T-helper 1 cell treated with Interleukin-12 subunit alpha and Interleukin-12 subunit beta and Interleukin-4 antibody, amounts not matched to agents 30 ng/mL and 1 ng/mL, for 36 hours (primary cell): ENCODE measurements around the gene POLR2H. TPM values are rescaled to one million over a fixed set of nuclear protein-coding genes. Genes with fewer than 3 reads are reported as not detected.

Experiments
- intact Hi-C: fragments of 100-400 bp; cut with micrococcal nuclease; formaldehyde crosslinking; loops from one replicate; pipeline ENCODE4 v1.15.1; 2024
- total RNA-seq: library from RNA; stranded (reverse); gene quantifications from 2 replicates; pipeline ENCODE4 v1.2.3, GENCODE V29; 2022

POLR2H gene
- total RNA-seq, 1 donor from 2014 or later = 89.9 TPM

GRCh38 chr3:184384856-184385422 lies 23.4 kb downstream of the POLR2H start:
- intact Hi-C loops = no loop called here

- intact Hi-C loops = no loop called here
Measured at GRCh38 chr3:184386047-184386806, 24.7 kb downstream of the POLR2H start.

- intact Hi-C loops = no loop called here
Measured at GRCh38 chr3:184387174-184387714, 25.7 kb downstream of the POLR2H start.

- intact Hi-C loops = no loop called here
Measured at GRCh38 chr3:184388164-184388935, 26.8 kb downstream of the POLR2H start.

GRCh38 chr3:184388936-184389230 lies 27.4 kb downstream of the POLR2H start:
- intact Hi-C loops = no loop called here

- intact Hi-C loops = no loop called here
Measured at GRCh38 chr3:184389384-184389783, 27.9 kb downstream of the POLR2H start.

- intact Hi-C loops = no loop called here
Measured at GRCh38 chr3:184389935-184390528, 28.5 kb downstream of the POLR2H start.

- intact Hi-C loops = no loop called here
Measured at GRCh38 chr3:184391266-184391665, 29.8 kb downstream of the POLR2H start.

- intact Hi-C loops = no loop called here
Measured at GRCh38 chr3:184395320-184395660, 33.8 kb downstream of the POLR2H start.

- intact Hi-C loops = no loop called here
Measured at GRCh38 chr3:184399410-184399809, 37.9 kb downstream of the POLR2H start.

GRCh38 chr3:184405075-184406030 lies 43.8 kb downstream of the POLR2H start:
- intact Hi-C loops = no loop called here

- intact Hi-C loops = no loop called here
Measured at GRCh38 chr3:184409331-184409926, 47.9 kb downstream of the POLR2H start.

GRCh38 chr3:184409946-184410500 lies 48.5 kb downstream of the POLR2H start:
- intact Hi-C loops = no loop called here

GRCh38 chr3:184414418-184415202 lies 53.1 kb downstream of the POLR2H start:
- intact Hi-C loops = loop anchor here (5.0 kb wide), 1 partner anchor 53 kb away; no protein-coding TSS in a partner anchor

- intact Hi-C loops = loop anchor here (5.0 kb wide), 1 partner anchor 52 kb away; no protein-coding TSS in a partner anchor
Measured at GRCh38 chr3:184415203-184415490, 53.6 kb downstream of the POLR2H start.

GRCh38 chr3:184417619-184418327 lies 56.3 kb downstream of the POLR2H start:
- intact Hi-C loops = loop anchor here (1.0 to 5.0 kb wide), 5 partner anchors 47 to 360 kb away; no protein-coding TSS in a partner anchor
